LoVo (cell line): ENCODE results near the gene OSBP2.
A peak's percentile ranks its signal among the peaks of the same experiment; 100 is the strongest.

Experiments used
- DNase-seq: peaks from one replicate; pipeline ENCODE4 v3.0.0-alpha.2; 2016; ENCODE audit warnings: low spot score

Gene OSBP2

GRCh38 chr22:30882184-30882717 lies 187.6 kb downstream of the OSBP2 start:
- DNase-seq, result peak; percentile 33

GRCh38 chr22:30882974-30883533 lies 188.4 kb downstream of the OSBP2 start:
- no peak for DNase-seq

- DNase-seq, result no peak
These were observed 189.0 kb downstream of the OSBP2 start for GRCh38 chr22:30883586-30884145.

- no peak for DNase-seq
These were observed 189.7 kb downstream of the OSBP2 start for GRCh38 chr22:30884211-30885000.

GRCh38 chr22:30885001-30885366 lies 190.3 kb downstream of the OSBP2 start:
- DNase-seq, result no peak

- DNase-seq, result no peak
These were observed 190.9 kb downstream of the OSBP2 start for GRCh38 chr22:30885591-30885990.

- no peak for DNase-seq
These were observed 192.8 kb downstream of the OSBP2 start for GRCh38 chr22:30887453-30887852.

GRCh38 chr22:30887861-30888260 lies 193.2 kb downstream of the OSBP2 start:
- DNase-seq, result no peak

- DNase-seq, result no peak
These were observed 194.8 kb downstream of the OSBP2 start for GRCh38 chr22:30889268-30889995.

- DNase-seq, result no peak
These were observed 195.4 kb downstream of the OSBP2 start for GRCh38 chr22:30889996-30890480.

GRCh38 chr22:30890686-30891442 lies 196.2 kb downstream of the OSBP2 start:
- DNase-seq, result peak; percentile 6

GRCh38 chr22:30891443-30891755 lies 196.7 kb downstream of the OSBP2 start:
- DNase-seq, result no peak

- DNase-seq, result no peak
These were observed 197.1 kb downstream of the OSBP2 start for GRCh38 chr22:30891781-30892180.

- no peak for DNase-seq
These were observed 197.6 kb downstream of the OSBP2 start for GRCh38 chr22:30892286-30892685.

- no peak for DNase-seq
These were observed 198.1 kb downstream of the OSBP2 start for GRCh38 chr22:30892731-30893221.

- DNase-seq, result no peak
These were observed 199.0 kb downstream of the OSBP2 start for GRCh38 chr22:30893434-30894370.

GRCh38 chr22:30894371-30894740 lies 199.7 kb downstream of the OSBP2 start:
- no peak for DNase-seq

GRCh38 chr22:30902496-30903357 lies 208.1 kb downstream of the OSBP2 start:
- DNase-seq, result no peak

- DNase-seq, result no peak
These were observed 209.3 kb downstream of the OSBP2 start for GRCh38 chr22:30903876-30904460.
